Astrocyte of the cerebellum (primary cell): ENCODE data around the gene HMX3.
"Not testable (repeated sequence)": the region's sequence is repeated elsewhere in the genome, so short reads cannot be mapped to it uniquely, and the experiment has no call there.

Experiments used
- DNase-seq: peaks from one replicate; pipeline ENCODE4 v3.0.0-alpha.2; 2011; ENCODE audit warnings: low read depth
- H3K4me3 ChIP-seq: 2 replicates; pipeline ENCODE4 v1.5.1; 2011; ENCODE audit warnings: mild to moderate bottlenecking, low read depth, low read length, moderate library complexity
- in situ Hi-C: cut with HindIII; loops from 2 replicates; pipeline ENCODE4 v1.10.0; 2017; ENCODE audit warnings: low sequenced_read_pairs
- TF ChIP-seq, protein P1 (sequence below): IDR thresholded peaks from 2 replicates; pipeline ENCODE4 v1.5.1; 2012; ENCODE audit warnings: low read length, low read depth, moderate library complexity, mild to moderate bottlenecking; ENCODE audit errors: missing control alignments

The HMX3 gene

DNA sequence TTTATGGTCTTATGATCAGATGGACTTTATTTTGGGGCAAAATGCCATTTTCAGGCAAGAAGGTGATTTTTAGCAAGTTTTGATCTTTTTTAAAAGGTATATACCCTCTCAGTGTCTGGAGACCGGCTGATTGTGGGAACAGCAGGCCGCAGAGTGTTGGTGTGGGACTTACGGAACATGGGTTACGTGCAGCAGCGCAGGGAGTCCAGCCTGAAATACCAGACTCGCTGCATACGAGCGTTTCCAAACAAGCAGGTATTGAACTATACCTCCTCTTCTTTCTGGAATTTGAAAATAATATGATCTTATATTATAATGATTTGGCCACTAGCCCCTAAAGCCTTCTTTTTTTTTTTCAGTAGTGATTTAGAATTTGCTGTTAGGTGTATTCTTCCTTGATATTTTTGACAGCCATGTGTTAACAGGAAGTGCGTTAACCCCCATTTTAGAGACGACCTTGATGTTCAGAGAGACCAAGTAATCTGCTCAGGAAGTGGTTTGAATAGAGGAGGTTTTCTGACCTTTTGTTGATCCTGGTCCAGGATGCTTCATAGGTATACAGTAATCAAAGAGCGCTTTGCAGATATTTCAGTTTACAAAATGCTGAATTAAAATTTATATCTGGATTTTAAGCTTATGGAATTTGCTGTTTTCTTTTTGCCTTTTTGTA lies 24.7 kb downstream of the HMX3 start:
- H3K4me3 ChIP-seq, result no peak overlapping the region
- TF ChIP-seq, protein P1, sequence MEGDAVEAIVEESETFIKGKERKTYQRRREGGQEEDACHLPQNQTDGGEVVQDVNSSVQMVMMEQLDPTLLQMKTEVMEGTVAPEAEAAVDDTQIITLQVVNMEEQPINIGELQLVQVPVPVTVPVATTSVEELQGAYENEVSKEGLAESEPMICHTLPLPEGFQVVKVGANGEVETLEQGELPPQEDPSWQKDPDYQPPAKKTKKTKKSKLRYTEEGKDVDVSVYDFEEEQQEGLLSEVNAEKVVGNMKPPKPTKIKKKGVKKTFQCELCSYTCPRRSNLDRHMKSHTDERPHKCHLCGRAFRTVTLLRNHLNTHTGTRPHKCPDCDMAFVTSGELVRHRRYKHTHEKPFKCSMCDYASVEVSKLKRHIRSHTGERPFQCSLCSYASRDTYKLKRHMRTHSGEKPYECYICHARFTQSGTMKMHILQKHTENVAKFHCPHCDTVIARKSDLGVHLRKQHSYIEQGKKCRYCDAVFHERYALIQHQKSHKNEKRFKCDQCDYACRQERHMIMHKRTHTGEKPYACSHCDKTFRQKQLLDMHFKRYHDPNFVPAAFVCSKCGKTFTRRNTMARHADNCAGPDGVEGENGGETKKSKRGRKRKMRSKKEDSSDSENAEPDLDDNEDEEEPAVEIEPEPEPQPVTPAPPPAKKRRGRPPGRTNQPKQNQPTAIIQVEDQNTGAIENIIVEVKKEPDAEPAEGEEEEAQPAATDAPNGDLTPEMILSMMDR, result no peak
- in situ Hi-C loops, result no loop called here
- no peak for DNase-seq

DNA sequence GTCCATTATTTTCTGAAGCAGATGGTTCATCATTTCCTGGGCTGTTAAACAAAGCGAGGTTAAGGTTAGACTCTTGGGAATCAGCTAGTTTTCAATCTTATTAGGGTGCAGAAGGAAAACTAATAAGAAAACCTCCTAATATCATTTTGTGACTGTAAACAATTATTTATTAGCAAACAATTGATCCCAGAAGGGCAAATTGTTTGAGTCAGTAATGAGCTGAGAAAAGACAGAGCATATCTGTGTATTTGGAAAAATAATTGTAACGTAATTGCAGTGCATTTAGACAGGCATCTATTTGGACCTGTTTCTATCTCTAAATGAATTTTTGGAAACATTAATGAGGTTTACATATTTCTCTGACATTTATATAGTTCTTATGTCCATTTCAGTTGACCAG lies 28.5 kb downstream of the HMX3 start:
- TF ChIP-seq, protein P1, result no peak
- no peak for DNase-seq
- in situ Hi-C loops, result no loop called here
- H3K4me3 ChIP-seq, result no peak overlapping the region

DNA sequence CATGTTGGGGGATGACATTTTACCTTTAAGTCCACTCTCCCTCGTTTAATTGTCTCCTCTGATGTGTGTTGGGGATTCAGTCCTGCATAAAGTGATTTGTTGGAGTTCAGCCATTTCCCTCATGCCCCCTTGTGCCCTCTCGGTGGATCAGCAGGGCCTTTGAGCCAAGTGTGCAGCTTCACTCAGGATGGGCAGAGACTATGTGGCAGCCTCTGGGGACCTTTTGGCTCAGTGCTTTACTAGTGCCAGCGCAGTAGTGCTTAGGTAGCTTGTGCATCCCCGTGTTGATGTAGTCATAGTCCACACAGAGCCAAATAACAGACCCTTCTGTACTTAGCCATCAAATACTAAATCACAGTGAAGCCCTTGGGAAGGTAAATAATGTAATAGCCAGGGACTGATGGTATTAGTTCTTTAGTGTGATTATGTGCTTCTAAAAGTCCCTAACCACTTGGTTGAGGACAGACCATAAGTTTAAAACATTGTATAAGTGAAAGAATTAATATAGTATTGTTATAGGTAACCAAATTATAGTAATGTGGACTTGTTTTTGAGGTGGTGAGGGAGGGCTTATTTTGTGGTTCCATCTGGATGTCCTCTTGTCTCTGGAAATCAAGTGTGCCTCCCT lies 29.8 kb downstream of the HMX3 start:
- TF ChIP-seq, protein P1, result peak; percentile 6
- no peak overlapping the region for H3K4me3 ChIP-seq
- in situ Hi-C loops, result no loop called here
- no peak for DNase-seq

DNA sequence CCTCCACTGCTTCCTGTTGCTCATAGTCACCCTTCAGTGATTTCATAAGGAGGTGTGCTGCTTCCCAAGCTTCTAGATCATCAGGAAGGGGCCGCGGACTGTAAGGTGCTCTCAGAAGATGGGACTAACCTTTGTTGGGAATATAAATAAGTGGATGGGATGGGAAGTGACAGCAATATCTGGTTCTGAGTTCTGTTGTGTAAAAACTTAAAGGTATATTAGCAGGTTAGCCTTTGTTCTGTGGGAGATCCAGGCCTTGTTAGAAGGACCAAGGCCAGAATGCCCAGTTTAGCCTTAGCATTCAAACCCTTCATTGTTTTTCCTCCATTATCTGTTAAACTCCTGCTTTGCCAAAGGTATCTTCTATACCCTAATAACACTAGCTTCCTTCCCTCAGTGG lies 30.8 kb downstream of the HMX3 start:
- TF ChIP-seq, protein P1, result no peak
- no peak for DNase-seq
- in situ Hi-C loops, result no loop called here
- H3K4me3 ChIP-seq, result no peak overlapping the region

DNA sequence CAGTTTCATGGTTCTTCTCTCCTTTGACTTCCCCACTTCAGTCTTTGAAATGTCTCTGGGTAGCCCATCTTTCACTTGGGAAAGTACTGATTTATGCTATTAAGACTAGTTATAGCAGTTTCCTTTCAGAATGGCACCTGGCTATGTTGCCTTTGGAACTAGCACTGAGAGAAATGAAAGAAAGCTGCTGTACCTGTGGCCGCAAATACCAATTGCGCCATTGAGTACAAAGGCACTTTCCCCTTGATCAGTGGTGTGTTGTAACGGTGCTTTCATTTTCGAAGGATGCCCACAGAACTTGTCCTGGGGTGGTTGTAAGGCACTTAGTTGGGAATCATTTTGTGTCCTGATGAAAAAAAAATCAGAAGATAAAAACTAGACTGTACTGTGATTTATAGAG lies 35.2 kb downstream of the HMX3 start:
- no peak overlapping the region for H3K4me3 ChIP-seq
- TF ChIP-seq, protein P1, result no peak
- no peak for DNase-seq
- in situ Hi-C loops, result no loop called here

DNA sequence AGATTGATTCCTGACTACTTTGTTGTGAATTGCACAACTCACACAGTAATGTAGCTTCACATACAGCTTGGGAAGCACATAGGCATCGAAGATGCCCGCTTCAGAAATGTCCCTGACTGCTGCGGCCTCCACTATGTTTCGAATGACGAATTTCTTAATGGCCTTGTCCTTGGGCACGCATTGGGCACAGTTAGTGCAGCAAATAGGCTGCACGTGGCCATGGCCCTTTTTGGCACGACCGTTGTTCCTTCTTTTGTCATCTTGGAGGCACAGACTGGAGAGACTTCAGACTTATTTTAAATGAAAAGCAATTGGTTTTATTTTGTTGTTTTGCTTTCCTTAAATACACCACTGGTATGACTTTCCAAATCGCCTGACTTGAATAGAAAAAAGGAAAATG lies 35.8 kb downstream of the HMX3 start:
- DNase-seq, H3K4me3 ChIP-seq, in situ Hi-C loops: not testable (repeated sequence)

DNA sequence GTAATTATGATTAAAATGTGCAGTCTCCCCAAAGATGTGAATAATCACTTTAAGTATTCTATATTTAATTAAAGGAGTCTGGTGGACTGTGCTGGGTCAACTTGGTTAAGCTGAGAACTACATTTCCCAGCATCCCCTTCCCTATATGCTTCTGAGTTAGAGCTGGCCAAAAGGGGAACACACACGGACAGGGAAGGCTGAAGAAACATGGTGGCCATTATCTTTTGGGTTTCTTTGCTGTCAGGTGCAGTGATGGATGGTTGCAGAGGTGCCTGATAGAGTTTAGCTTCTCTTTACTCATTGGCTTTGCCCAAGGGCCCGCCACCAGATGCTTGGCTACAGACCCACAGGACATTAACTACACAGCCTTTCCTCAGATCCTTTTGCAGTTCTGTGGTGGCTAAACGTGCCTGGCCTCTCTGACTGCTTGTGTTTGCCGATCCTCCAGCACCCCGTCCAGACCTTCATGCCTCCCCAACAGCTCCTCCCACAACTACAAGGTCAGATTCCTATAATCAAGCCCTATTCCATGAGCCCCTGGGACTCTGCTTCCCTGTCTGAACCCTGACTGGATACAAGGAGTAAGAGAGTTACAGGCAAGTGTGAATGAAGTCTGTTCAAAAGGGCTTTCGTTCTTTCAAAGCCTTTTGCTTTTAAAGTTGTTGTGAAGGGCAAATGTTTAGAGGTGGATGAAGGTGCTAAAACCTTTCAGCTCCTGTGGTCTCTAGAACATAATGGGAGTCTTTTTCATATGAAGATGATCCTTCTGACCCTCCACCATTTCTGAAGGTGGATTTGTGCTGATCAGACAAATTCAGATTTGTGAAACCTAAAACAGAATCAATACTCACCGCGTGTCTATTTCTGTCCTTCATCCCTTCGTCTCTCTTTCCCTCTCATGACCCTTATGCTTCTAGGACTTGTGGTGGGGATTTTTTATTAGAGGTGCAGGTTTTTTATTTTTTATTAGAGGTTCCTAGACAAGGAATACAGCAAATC lies 39.9 kb downstream of the HMX3 start:
- no peak overlapping the region for H3K4me3 ChIP-seq
- TF ChIP-seq, protein P1, result no peak
- in situ Hi-C loops, result no loop called here
- no peak for DNase-seq

DNA sequence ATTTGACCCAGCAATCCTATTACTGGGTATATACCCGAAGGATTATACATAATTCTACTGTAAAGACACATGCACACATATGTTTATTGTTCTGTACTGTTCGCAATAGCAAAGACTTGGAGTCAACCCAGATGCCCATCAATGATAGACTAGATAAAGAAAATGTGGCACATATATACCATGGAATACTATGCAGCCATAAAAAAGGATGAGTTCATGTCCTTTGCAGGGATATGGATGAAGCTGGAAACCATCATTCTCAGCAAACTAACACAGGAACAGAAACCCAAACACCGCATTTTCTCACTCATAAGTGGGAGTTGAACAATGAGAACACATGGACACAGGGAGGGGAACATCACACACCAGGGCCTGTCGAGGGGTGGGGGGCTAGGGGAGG lies 42.6 kb downstream of the HMX3 start:
- H3K4me3 ChIP-seq, DNase-seq, in situ Hi-C loops: not testable (repeated sequence)
